HG03159 (cell line): ENCODE data around the gene CHST3.
"Not testable (repeated sequence)": the region's sequence is repeated elsewhere in the genome, so short reads cannot be mapped to it uniquely, and the experiment has no call there.

Experiments
- ATAC-seq: cut with Tn5 transposase; IDR thresholded peaks from one replicate; pipeline ENCODE4 v1.9.1; 2021; ENCODE audit warnings: mild to moderate bottlenecking, moderate library complexity; ENCODE audit not compliant: unreplicated experiment

Gene CHST3

DNA sequence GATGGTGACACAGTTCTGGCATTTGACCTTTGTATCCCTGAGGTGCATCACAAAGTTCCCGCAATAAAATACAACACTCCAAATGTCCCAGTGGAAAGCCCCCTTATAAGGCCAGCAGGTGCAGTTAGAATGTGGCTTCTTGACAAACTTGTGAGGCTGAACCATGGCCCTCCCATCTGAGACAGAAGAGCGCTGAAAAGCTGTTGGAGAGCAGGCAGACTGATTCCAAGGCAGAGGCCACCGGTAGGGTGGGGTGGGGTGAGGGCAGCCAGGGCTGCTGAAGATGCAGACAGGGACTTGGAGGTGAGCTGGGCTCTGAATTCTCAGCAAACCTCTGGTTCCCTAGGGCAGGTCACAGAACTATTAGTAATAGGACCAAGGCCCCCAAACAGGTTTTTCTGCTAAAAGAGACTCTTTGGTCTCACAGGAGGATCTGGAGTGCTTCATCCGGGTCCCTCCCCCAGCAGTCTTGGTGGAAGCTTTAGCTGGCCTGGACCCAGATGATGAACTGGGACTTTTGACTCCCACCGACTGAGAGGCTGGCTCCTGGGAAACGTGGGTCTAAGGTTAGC lies 15.6 kb upstream of the CHST3 start:
- no peak for ATAC-seq

DNA sequence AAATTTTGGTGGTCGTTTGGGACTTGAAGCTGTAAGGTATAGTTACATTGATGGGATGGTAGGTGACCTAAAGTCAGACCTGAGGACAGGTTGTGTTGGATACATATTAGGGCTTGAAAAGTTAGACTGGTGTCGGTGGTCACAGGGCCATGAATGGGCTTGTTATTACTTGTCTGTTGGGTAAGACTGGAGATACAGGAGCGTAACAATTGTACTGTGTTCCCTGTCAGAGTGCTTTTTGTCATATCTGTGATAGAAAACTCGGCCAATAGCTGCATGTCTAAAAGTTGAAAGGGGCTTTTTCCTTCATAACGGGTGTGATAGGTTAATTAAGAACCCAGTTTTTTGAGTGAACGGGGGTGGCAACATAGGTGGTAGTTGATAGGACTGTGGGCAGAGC lies 13.5 kb upstream of the CHST3 start:
- ATAC-seq = no peak

DNA sequence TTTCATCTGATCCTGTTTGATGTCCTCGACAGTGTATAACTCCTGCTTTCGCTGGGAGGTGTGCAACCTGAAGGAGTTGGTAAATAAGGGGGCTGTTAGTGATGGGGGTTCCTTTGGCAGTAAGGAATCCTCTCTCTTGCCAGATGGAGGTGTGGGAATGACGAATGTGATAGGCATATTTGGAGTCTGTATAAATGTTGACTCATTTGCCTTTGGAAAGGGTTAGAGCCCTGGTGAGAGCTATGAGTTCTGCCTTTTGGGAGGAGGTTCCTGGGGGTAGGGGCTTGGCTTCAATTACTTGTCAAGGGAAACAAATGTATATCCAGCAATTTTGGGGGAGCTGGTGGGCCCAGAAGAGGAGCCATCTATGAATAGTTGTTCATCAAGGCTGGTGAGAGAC lies 11.4 kb upstream of the CHST3 start:
- no peak for ATAC-seq

DNA sequence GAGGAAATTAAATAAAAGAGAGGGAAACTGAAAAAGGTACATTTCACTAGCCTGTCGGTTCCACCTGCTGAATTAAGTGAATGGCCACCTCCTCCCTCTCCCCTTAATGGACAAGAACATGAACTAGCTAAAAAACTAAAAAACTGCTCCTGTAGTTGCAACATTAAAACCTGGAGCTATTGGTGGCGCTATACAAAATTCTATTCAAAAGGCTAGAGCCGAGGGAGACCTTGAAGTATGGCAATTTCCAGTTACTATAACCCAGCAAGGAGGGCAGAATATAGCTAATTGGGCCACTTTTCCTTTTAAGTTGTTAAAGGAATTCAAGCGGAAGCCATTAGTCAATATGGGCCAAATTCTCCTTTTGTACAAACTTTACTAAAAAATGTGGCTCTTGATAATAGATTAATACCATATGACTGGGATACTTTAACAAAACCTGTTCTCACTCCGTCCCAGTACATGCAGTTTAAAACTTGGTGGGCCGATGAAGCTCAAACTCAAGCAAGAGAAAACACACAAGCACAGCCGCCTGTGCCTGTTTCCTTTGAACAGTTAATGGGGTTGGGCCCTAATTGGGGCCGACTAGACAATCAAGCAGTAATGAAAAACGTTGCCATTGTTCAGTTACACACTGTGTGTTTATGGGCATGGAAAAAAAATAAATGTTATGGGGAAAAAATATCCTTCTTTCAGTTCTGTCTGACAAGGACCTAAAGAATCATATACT lies 6.5 kb upstream of the CHST3 start:
- no peak for ATAC-seq

DNA sequence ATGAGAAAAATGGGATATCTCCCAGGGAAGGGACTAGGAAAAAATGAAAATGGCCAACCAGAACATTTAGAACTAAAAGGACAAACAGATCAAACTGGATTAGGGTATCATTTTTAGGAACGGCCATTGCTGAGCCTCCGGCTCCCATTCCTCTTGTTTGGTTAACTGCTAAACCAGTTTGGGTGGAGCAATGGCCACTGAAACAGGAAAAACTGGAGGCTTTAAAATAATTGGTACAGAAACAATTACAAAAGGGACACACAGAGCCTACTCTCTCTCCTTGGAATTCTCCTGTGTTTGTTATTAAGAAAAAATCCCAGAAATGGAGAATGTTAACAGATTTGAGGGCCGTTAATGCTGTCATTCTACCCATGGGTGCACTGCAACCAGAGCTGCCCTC lies 4.7 kb upstream of the CHST3 start:
- ATAC-seq = no peak

DNA sequence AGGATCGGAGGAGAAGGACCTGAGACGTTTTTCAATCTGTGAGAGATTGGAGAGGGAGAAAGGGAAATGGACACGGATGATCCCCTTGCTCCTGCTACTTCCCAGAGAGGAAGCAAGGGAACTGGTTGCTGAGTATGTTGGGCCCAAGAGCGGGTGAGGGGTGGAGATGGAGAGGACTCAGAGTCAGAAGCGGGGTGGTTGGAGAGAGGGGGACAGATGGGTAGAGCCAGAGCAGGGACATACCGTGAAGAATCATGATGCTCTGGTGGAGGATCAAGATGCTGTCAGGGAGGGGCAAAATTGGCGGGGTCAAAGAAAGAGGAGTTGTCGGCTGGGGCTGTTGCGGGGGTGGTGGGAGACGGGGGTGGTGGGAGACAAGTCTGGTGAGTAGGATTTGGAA lies 2.4 kb upstream of the CHST3 start:
- no peak for ATAC-seq

DNA sequence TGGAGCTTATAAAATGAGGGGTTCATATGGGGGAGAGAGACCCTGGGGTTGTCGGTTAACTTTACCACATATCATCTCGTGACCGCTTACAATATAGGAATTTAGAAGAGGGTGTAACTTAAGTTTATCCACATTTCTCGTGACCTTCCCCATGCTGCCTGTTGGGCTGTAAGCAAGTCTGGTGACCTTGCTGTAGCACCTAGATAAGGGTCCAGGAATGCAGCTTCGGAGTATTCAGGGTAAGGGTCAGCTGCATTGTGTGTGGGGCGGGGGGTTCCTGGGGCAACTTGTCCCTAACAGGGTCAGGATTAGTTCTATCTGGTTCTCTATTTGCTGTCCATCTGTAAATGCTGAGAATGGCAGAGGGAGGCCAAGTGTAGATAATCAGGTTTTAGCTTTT lies 1.3 kb upstream of the CHST3 start:
- no peak for ATAC-seq

GRCh38 chr10:71963351-71964097 lies 671 bp upstream of the CHST3 start:
- no peak for ATAC-seq

GRCh38 chr10:71964743-71965515 lies 734 bp downstream of the CHST3 start:
- ATAC-seq = no peak

- no peak for ATAC-seq
These were observed 1.4 kb downstream of the CHST3 start for GRCh38 chr10:71965623-71966022.

DNA sequence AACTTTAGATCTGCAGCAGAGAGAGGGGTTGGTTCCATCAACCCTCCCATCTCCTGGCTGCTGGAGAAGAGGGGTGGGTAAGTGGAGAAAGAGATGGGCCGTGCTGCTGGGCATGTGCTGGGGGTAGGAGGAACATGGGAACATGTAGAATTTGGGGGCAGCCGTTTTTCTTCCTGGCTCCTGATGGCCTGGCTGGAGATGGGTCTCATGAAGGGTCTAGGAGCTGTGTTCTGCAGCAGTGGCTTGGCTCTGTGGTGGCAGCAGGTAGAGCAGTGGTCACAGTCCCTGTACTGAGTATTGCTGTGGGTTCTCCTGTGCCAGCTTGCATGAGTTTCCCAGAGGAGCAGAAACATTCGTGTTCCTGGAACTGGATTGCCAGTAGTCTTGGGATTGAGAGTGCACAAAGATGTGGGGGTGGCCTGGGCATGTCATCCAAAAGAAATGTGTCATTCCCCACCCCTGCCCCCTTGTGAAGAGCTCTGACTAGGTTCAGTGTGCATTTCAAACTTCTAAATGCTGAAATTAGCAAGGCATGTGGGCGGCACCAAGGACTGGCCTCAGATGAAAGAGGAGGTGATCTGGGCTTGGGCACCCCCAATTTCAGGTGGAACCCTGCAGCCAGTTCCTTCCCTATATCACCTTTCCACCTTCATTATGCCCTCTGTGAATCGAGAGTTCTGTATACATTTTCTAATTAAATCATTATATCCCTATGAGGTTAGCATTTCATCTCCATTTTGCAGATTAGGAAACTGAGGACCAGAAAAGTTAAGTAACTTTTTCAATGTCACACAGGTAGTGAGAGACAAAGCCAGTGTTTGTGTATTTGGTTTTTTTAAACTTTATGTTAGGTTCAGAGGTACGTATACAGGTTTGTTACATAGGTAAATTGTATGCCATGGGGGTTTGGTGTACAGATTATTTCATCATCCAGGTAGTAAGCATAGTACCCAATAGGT lies 2.1 kb downstream of the CHST3 start:
- no peak for ATAC-seq

GRCh38 chr10:71967958-71968357 lies 3.8 kb downstream of the CHST3 start:
- ATAC-seq = not testable (repeated sequence)

DNA sequence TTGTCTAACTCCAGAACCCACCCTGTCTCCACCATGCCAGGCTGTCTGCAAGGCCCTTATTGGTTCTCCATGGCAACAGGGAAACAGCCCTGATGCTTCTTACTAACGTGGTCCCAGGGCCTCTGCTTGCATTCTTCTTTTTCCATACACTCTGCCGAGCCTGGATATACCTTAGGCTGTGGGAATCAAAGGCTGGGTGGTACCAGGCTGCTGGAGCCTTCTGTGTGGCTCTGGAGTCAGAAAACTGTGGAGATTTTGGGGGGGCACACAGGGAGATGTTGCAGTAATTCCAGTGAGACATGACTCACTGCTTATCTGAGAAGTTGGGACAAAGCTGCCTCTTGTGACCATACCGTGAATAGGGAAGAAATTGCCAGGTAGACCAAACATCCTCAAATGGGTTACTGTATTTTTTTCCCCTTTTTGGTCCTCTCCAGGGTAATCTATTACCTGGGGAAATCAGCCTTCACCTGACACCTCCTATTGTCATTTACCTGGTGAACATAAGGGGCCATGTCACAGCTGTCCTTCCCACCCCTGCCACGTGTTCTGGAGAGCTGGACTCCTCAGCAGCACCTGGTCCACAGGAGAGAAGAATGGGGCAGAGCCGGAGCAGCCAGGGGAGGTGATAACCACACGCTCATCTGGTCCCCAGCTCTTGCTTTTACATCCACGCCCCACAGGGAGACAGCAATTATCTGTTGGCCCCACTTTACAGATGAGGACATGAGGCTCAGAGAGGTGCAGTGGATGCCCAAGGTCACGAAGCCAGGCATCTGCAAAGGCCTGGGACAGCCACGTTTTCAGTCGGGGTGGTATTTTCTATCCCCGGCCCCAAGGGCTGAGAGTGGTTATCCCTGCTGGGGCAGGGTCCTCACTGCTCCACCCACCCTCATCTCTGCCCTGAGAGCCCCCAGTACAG lies 4.6 kb downstream of the CHST3 start:
- no peak for ATAC-seq

- ATAC-seq = no peak
These were observed 5.7 kb downstream of the CHST3 start for GRCh38 chr10:71969929-71970328.

DNA sequence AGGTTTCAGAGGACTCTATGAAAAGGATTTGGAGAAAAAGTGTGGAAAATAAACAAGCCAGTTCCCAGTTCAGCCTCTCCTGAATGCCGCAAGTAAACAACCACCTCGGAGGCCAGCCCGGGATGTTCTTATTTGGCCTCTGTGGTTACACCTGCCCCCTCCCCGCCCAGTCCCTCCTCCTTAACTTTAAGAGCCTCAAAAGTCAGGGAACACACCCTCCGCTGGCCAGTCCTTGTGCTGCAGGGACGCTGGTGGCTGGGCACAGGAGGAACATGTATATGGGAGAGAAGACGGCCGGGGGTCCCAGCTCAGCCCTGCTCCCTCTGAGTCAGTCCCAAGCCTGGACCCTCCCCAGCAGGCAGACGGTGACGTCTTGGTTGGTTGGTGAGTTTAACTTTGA lies 6.1 kb downstream of the CHST3 start:
- no peak for ATAC-seq

- no peak for ATAC-seq
These were observed 6.7 kb downstream of the CHST3 start for GRCh38 chr10:71970869-71971268.

GRCh38 chr10:71971311-71971731 lies 7.1 kb downstream of the CHST3 start:
- no peak for ATAC-seq

GRCh38 chr10:71971769-71972555 lies 7.8 kb downstream of the CHST3 start:
- peak; percentile 46 for ATAC-seq
